Psoas muscle (tissue), 8 donors: Measurements from ENCODE around the gene ABHD10. TPM values are rescaled to one million over a fixed set of nuclear protein-coding genes. Genes with fewer than 3 reads are reported as not detected.

Experiments
- ATAC-seq, 4 donors: fragments of 200-7000 bp; cut with Tn5 transposase; one replicate each; pipeline ENCODE4 v1.9.1; 2020; ENCODE audit warnings: moderate library complexity in 3 of 4, mild to moderate bottlenecking in 2 of 4
- DNase-seq, 2 donors: peaks; one replicate each; pipeline ENCODE4 v3.0.0-alpha.2; 2020
- H3K27ac ChIP-seq: fragments of 200-600 bp; one replicate; pipeline ENCODE4 v1.8.0; 2022
- H3K27me3 ChIP-seq, 3 donors: fragments of 200-600 bp in 1 of 3; one replicate each; pipeline versions ENCODE4 v1.6.1 to v1.8.0; 2013 to 2022; ENCODE audit warnings: low read length in 2 of 3, mild to moderate bottlenecking in 2 of 3, moderate library complexity in 1 of 3; ENCODE audit not compliant: insufficient read depth in 3 of 3
- H3K36me3 ChIP-seq, 2 donors: fragments of 200-600 bp in 1 of 2; one replicate each; pipeline versions ENCODE4 v1.6.1 to v1.8.0; 2013 to 2022; ENCODE audit warnings: low read depth in 1 of 2, mild to moderate bottlenecking in 1 of 2, moderate library complexity in 1 of 2; ENCODE audit not compliant: insufficient read depth in 1 of 2
- H3K4me1 ChIP-seq: fragments of 200-600 bp; one replicate; pipeline ENCODE4 v1.8.0; 2022
- H3K4me3 ChIP-seq: fragments of 200-600 bp; one replicate; pipeline ENCODE4 v1.8.0; 2022; ENCODE audit warnings: mild to moderate bottlenecking
- H3K9me3 ChIP-seq: fragments of 200-600 bp; one replicate; pipeline ENCODE4 v1.8.0; 2022
- WGBS, 3 donors: extraction: QIAGEN DNeasy Blood & Tissue Kit; methylation state at CpG; one replicate each; pipeline versions ENCODE4 v1.1.6 to v1.1.7; 2013; 5-methylcytosine and 5-hydroxymethylcytosine counted together
- intact Hi-C, 2 donors: fragments of 100-400 bp; cut with DNase I; formaldehyde crosslinking; loops; one replicate each; pipeline versions ENCODE4 v1.11.0 to v1.14.2; 2022
- polyA plus RNA-seq, 3 donors: library from polyadenylated mRNA; stranded (reverse); fragments of 200-250 nt; gene quantifications; one replicate each; pipeline ENCODE4 v1.2.3, GENCODE V29; 2013
- total RNA-seq, 4 donors: library from RNA; stranded (reverse); fragmentation: NEBNext Ultra II Directional in 2 of 4; extraction: Animal tissue kit (Norgen Biotek cat#: 25700) in 2 of 4; gene quantifications; one replicate each; pipeline versions ENCODE4 v1.2.1 to v1.2.4, GENCODE V29; 2021 to 2023
- TF ChIP-seq, protein P1 (sequence below): fragments of 200-600 bp; IDR thresholded peaks from one replicate; pipeline ENCODE4 v1.8.0; 2022; ENCODE audit warnings: antibody characterized with exemption
- donor health status: healthy with polysubstance abuse.
- donor health status: DM: no; HTN: no; CAD: no; lungs with moderate emphysema.
- donor health status: Bipolar disorder and iron deficiency.
- donor health status: healthy.
- donor health status: DM: yes; HTN: yes; CAD: no.
- donor health status: DM: no; HTN: no; CAD: no.
- donor health status: DM: no; HTN: no; CAD: no.
- donor health status: DM: yes; HTN: yes; CAD: no.

ABHD10 gene
- total and polyA plus RNA-seq, 7 donors: 6.1 to 17.1 (median 12.9) TPM

GRCh38 chr3:111967068-111967467 lies 11.8 kb upstream of the ABHD10 start:
- DNase-seq (no peak), ATAC-seq (no peak)
- Histone ChIP-seq H3K4me1 (peaks cover 3% of the 10 kb centered on the region), H3K27me3 (no peaks in the 10 kb centered on the region), H3K9me3 (no peaks in the 10 kb centered on the region), H3K36me3 (no peaks in the 10 kb centered on the region), H3K27ac (no peak overlapping the region), H3K4me3 (no peak overlapping the region)
- WGBS, 3 donors: 30 to 36% (median 31%) methylated on average over 3 of the region's 3 CpGs
- TF ChIP-seq, protein P1, sequence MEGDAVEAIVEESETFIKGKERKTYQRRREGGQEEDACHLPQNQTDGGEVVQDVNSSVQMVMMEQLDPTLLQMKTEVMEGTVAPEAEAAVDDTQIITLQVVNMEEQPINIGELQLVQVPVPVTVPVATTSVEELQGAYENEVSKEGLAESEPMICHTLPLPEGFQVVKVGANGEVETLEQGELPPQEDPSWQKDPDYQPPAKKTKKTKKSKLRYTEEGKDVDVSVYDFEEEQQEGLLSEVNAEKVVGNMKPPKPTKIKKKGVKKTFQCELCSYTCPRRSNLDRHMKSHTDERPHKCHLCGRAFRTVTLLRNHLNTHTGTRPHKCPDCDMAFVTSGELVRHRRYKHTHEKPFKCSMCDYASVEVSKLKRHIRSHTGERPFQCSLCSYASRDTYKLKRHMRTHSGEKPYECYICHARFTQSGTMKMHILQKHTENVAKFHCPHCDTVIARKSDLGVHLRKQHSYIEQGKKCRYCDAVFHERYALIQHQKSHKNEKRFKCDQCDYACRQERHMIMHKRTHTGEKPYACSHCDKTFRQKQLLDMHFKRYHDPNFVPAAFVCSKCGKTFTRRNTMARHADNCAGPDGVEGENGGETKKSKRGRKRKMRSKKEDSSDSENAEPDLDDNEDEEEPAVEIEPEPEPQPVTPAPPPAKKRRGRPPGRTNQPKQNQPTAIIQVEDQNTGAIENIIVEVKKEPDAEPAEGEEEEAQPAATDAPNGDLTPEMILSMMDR: no peak
- intact Hi-C loops: loop anchor here (1.0 to 5.0 kb wide), 2 partner anchors 250 to 300 kb away; no protein-coding TSS in a partner anchor

GRCh38 chr3:111967651-111968274 lies 11.1 kb upstream of the ABHD10 start:
- H3K36me3 ChIP-seq: no peaks in the 10 kb centered on the region
- H3K27ac ChIP-seq: no peak overlapping the region
- peaks cover 3% of the 10 kb centered on the region for H3K4me1 ChIP-seq
- TF ChIP-seq, protein P1: peak; percentile 93
- no peak overlapping the region for H3K4me3 ChIP-seq
- H3K9me3 ChIP-seq: no peaks in the 10 kb centered on the region
- intact Hi-C loops: loop anchor here (1.0 to 5.0 kb wide), 3 partner anchors 71 to 300 kb away; no protein-coding TSS in a partner anchor
- 4 to 9% (median 6%) methylated on average over 8 of the region's 8 CpGs for WGBS, 3 donors
- no peaks in the 10 kb centered on the region for H3K27me3 ChIP-seq
- ATAC-seq (peak; percentile 84 to 95 (median 90)), DNase-seq (peak; percentile 76 to 83)

DNA sequence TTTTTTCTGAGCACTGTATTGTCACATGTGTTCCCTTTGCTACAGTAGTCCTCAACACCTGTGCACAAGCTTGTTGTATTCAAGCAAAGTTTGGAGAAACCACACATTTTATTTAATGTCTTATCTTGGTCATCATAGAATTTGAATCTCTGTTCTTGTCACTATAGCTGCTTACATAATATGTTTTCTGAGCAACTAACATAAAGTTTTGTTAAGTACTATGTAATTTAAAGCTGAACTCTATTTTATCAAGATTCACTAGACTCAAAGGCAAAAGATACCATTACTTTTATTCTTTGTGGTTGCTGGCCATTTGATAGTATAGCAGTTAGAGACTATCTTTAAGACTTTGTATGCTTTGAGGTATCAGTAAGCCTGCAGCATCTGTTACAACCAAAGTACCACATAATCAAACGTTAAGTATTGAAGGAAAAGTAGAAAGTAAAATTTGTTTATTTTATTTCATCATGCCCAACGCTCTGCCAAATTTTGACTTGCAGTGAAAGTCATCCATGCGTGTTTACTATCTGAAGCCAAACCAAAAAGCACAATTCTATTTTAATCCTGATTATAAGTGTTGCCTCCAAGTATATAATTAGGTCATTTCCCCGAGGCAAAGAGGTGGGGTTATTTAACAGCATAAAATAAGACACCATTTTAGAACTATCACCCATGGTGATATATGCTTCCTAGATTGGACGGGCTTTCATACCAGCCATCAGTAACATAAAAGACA lies 10.3 kb upstream of the ABHD10 start:
- H3K27ac ChIP-seq: no peak overlapping the region
- WGBS, 3 donors: 42 to 59% (median 47%) methylated on average over 5 of the region's 5 CpGs

GRCh38 chr3:111970376-111970775 lies 8.4 kb upstream of the ABHD10 start:
- Histone ChIP-seq H3K27me3 (no peaks in the 10 kb centered on the region), H3K9me3 (no peaks in the 10 kb centered on the region), H3K4me1 (peaks cover 3% of the 10 kb centered on the region), H3K4me3 (no peak overlapping the region), H3K36me3 (peaks cover 0 to 6% of the 10 kb centered on the region in 2 donors), H3K27ac (no peak overlapping the region)
- DNase-seq (no peak), ATAC-seq (no peak)
- intact Hi-C loops: loop anchor here in 1 of 2 donors (5.0 kb wide), 1 partner anchor 303 kb away; no protein-coding TSS in a partner anchor
- 63 to 76% (median 69%) methylated on average over 3 of the region's 3 CpGs for WGBS, 3 donors
- TF ChIP-seq, protein P1: no peak

More for the DNA sequence above, 10.3 kb upstream of the ABHD10 start:
- H3K27me3 ChIP-seq: no peaks in the 10 kb centered on the region
- no peak overlapping the region for H3K4me3 ChIP-seq
- TF ChIP-seq, protein P1: no peak
- peaks cover 3% of the 10 kb centered on the region for H3K4me1 ChIP-seq
- no peaks in the 10 kb centered on the region for H3K36me3 ChIP-seq
- intact Hi-C loops: loop anchor here in 1 of 2 donors (2.0 to 5.0 kb wide), 2 partner anchors 72 to 301 kb away; no protein-coding TSS in a partner anchor
- no peak for DNase-seq
- no peak for ATAC-seq
- H3K9me3 ChIP-seq: no peaks in the 10 kb centered on the region
